Right lobe of liver (tissue), 6 donors: ENCODE measurements around the gene SEPTIN7. TPM values are rescaled to one million over a fixed set of nuclear protein-coding genes. Genes with fewer than 3 reads are reported as not detected.

Experiments
- ATAC-seq, 4 donors: fragments of 200-7000 bp; cut with Tn5 transposase; one replicate each; pipeline ENCODE4 v1.9.1; 2020; ENCODE audit warnings: mild to moderate bottlenecking in 4 of 4, moderate library complexity in 4 of 4
- DNase-seq, 3 donors: peaks; one replicate each; pipeline ENCODE4 v3.0.0-alpha.2; 2020
- H3K27ac ChIP-seq, 3 donors: fragments of 200-600 bp; one replicate each; pipeline ENCODE4 v1.8.0; 2022
- H3K27me3 ChIP-seq, 2 donors: fragments of 200-600 bp; one replicate each; pipeline ENCODE4 v1.8.0; 2022
- H3K36me3 ChIP-seq, 4 donors: fragments of 200-600 bp; sonication (generic) in 1 of 4; one replicate each; pipeline versions ENCODE4 v1.5.1 to v1.8.0; 2017 to 2022; ENCODE audit warnings: control low read depth in 1 of 4
- H3K4me1 ChIP-seq, 4 donors: fragments of 200-600 bp; sonication (generic) in 1 of 4; one replicate each; pipeline versions ENCODE4 v1.5.1 to v1.8.0; 2017 to 2022; ENCODE audit warnings: control low read depth in 1 of 4
- H3K4me3 ChIP-seq, 3 donors: fragments of 200-600 bp; one replicate each; pipeline ENCODE4 v1.8.0; 2022
- H3K9me3 ChIP-seq, 4 donors: fragments of 200-600 bp; sonication (generic) in 1 of 4; one replicate each; pipeline versions ENCODE4 v1.5.1 to v1.8.0; 2017 to 2022; ENCODE audit warnings: control low read depth in 1 of 4
- CTCF ChIP-seq, 4 donors: fragments of 200-600 bp in 3 of 4; fragments of 450-650 bp in 1 of 4; IDR thresholded peaks; one replicate each; pipeline versions ENCODE4 v1.5.1 to v1.8.0; 2016 to 2022; ENCODE audit warnings: antibody characterized with exemption in 4 of 4, mild to moderate bottlenecking in 2 of 4
- POLR2A ChIP-seq: fragments of 450-650 bp; IDR thresholded peaks from one replicate; pipeline ENCODE4 v1.6.1; 2017; ENCODE audit warnings: antibody characterized with exemption, mild to moderate bottlenecking
- WGBS: methylation state at CpG from one replicate; pipeline ENCODE4 v1.1.6; 2018; ENCODE audit warnings: low coverage, low lambda C conversion rate; ENCODE audit not compliant: insufficient coverage; ENCODE audit errors: missing lambda C conversion rate; 5-methylcytosine and 5-hydroxymethylcytosine counted together
- intact Hi-C, 2 donors: fragments of 100-400 bp; cut with DNase I; formaldehyde crosslinking; loops; one replicate each; pipeline versions ENCODE4 v1.11.2 to v1.14.1; 2022
- total RNA-seq, 6 experiments: library from RNA; depleted of rRNA in 2 of 6; stranded (reverse); fragments of >200 nt in 2 of 6; fragmentation: NEBNext Ultra II Directional in 3 of 6; extraction: Animal tissue kit (Norgen Biotek cat#: 25700) in 3 of 6; gene quantifications; one replicate each; pipeline versions ENCODE4 v1.1.0 to v1.2.4, GENCODE V29; 2016 to 2023
- donor health status: DM: no; HTN: yes; CAD: no.
- donor health status: DM: no; HTN: no; CAD: no.
- donor health status: DM: no; HTN: no; CAD: no.
- donor health status: DM: no; HTN: yes; CAD: no.
- donor health status: DM: no; HTN: yes; CAD: no.

SEPTIN7 gene
- total RNA-seq, 6 experiments from 2014 or later, result 35.2 to 67.7 (median 56.5) TPM

GRCh38 chr7:35805876-35806275 is 5.0 kb downstream of the SEPTIN7 start:
- intact Hi-C loops, result no loop called here
- Histone ChIP-seq H3K27me3 (no peaks in the 10 kb centered on the region), H3K9me3 (no peaks in the 10 kb centered on the region), H3K4me3 (no peak overlapping the region), H3K27ac (no peak overlapping the region), H3K36me3 (no peaks in the 10 kb centered on the region), H3K4me1 (peaks cover 0 to 7% (median 3%) of the 10 kb centered on the region in 4 donors)
- TF ChIP-seq POLR2A, result no peak
- no peak for TF ChIP-seq CTCF (IDR thresholded peaks at IDR 0.05)
- no peak for DNase-seq
- 37% methylated on average over 3 of the region's 3 CpGs for WGBS
- no peak for ATAC-seq

- 89% methylated on average over 1 of the region's 1 CpG for WGBS
- Histone ChIP-seq H3K4me3 (no peak overlapping the region), H3K9me3 (peaks cover 0 to 9% (median 0%) of the 10 kb centered on the region in 4 donors), H3K4me1 (no peaks in the 10 kb centered on the region), H3K27ac (no peak overlapping the region), H3K27me3 (no peaks in the 10 kb centered on the region), H3K36me3 (no peaks in the 10 kb centered on the region)
- ATAC-seq (no peak), DNase-seq (no peak)
- intact Hi-C loops, result no loop called here
- TF ChIP-seq CTCF (IDR thresholded peaks at IDR 0.05) (no peak), POLR2A (no peak)
Observed at GRCh38 chr7:35816514-35816913, 15.7 kb downstream of the SEPTIN7 start.

GRCh38 chr7:35817181-35817580 is 16.3 kb downstream of the SEPTIN7 start:
- no peak for TF ChIP-seq CTCF (IDR thresholded peaks at IDR 0.05)
- TF ChIP-seq POLR2A, result no peak
- Histone ChIP-seq H3K4me3 (no peak overlapping the region), H3K27ac (no peak overlapping the region), H3K36me3 (no peaks in the 10 kb centered on the region), H3K27me3 (no peaks in the 10 kb centered on the region), H3K9me3 (peaks cover 0 to 9% (median 0%) of the 10 kb centered on the region in 4 donors), H3K4me1 (no peaks in the 10 kb centered on the region)
- 83% methylated on average over 2 of the region's 2 CpGs for WGBS
- intact Hi-C loops, result no loop called here
- DNase-seq (no peak), ATAC-seq (no peak)

GRCh38 chr7:35817930-35818329 is 17.1 kb downstream of the SEPTIN7 start:
- Histone ChIP-seq H3K27me3 (no peaks in the 10 kb centered on the region), H3K4me1 (no peaks in the 10 kb centered on the region), H3K9me3 (peaks cover 0 to 9% (median 0%) of the 10 kb centered on the region in 4 donors), H3K27ac (no peak overlapping the region), H3K4me3 (no peak overlapping the region), H3K36me3 (no peaks in the 10 kb centered on the region)
- TF ChIP-seq POLR2A, result no peak
- no peak for TF ChIP-seq CTCF (IDR thresholded peaks at IDR 0.05)
- DNase-seq, result no peak
- intact Hi-C loops, result no loop called here
- no peak for ATAC-seq
- 94% methylated on average over 2 of the region's 2 CpGs for WGBS

- no peak for DNase-seq
- no peak for TF ChIP-seq CTCF (IDR thresholded peaks at IDR 0.05)
- no peak for TF ChIP-seq POLR2A
- no peaks in the 10 kb centered on the region for H3K4me1 ChIP-seq
Observed at GRCh38 chr7:35818513-35818912, 17.7 kb downstream of the SEPTIN7 start.

More at GRCh38 chr7:35818513-35818912, 17.7 kb downstream of the SEPTIN7 start:
- H3K27ac ChIP-seq, result no peak overlapping the region
- H3K9me3 ChIP-seq, result peaks cover 0 to 9% (median 0%) of the 10 kb centered on the region in 4 donors
- H3K36me3 ChIP-seq, result no peaks in the 10 kb centered on the region
- no peaks in the 10 kb centered on the region for H3K27me3 ChIP-seq
- intact Hi-C loops, result no loop called here
- ATAC-seq, result no peak
- no peak overlapping the region for H3K4me3 ChIP-seq
